WTC11 (cell line): Measurements from ENCODE around the gene KLK15. TPM values are rescaled to one million over a fixed set of nuclear protein-coding genes. Genes with fewer than 3 reads are reported as not detected.

Source experiments
- ATAC-seq: fragments of 200-7000 bp; cut with Tn5 transposase; 2 replicates; pipeline ENCODE4 v1.10.0; 2021; ENCODE audit warnings: mild to moderate bottlenecking, moderate library complexity
- CTCF ChIA-PET: fragments of 300-600 bp; sonication (Branson Sonifier 250); formaldehyde crosslinking; loops from one replicate; lab custom pipeline; 2021; ENCODE audit warnings: antibody characterized with exemption; lab: Charles Lee
- POLR2A ChIA-PET: fragments of 350-600 bp; sonication (Branson Sonifier 250); formaldehyde crosslinking; loops from one replicate; lab custom pipeline; 2021; ENCODE audit warnings: antibody characterized with exemption; lab: Charles Lee
- DNase-seq: peaks from one replicate; pipeline ENCODE4 v3.0.0; 2021; ENCODE audit warnings: low spot score
- H3K27ac Mint-ChIP-seq: 2 replicates; pipeline ENCODE4 v1.8.0; 2021; ENCODE audit warnings: mixed read lengths
- H3K27me3 Mint-ChIP-seq: 2 replicates; pipeline ENCODE4 v1.8.0; 2021; ENCODE audit warnings: low read depth, mild to moderate bottlenecking, moderate library complexity, mixed read lengths
- H3K36me3 Mint-ChIP-seq: 2 replicates; pipeline ENCODE4 v1.8.0; 2021; ENCODE audit warnings: mixed read lengths
- H3K4me1 Mint-ChIP-seq: 2 replicates; pipeline ENCODE4 v1.8.0; 2022; ENCODE audit warnings: mixed read lengths
- H3K4me3 Mint-ChIP-seq: 2 replicates; pipeline ENCODE4 v1.8.0; 2021; ENCODE audit warnings: mild to moderate bottlenecking, moderate library complexity, mixed read lengths
- H3K9me3 Mint-ChIP-seq: 2 replicates; pipeline ENCODE4 v1.8.0; 2021; ENCODE audit warnings: mixed read lengths
- AFF4 ChIP-seq: sonication (generic); formaldehyde crosslinking; IDR thresholded peaks from 2 replicates; pipeline ENCODE4 v1.8.1; 2023; ENCODE audit warnings: mild to moderate bottlenecking, missing genetic modification reagents, borderline replicate concordance
- AR ChIP-seq: fragments of 250-450 bp; sonication (Bioruptor Pico); IDR thresholded peaks from 2 replicates; pipeline ENCODE4 v1.9.0; 2021; ENCODE audit warnings: mild to moderate bottlenecking
- ATF6 ChIP-seq: sonication (generic); formaldehyde crosslinking; IDR thresholded peaks from 2 replicates; pipeline ENCODE4 v1.8.1; 2023; ENCODE audit warnings: mild to moderate bottlenecking, missing genetic modification reagents
- CDX4 ChIP-seq: fragments of 250-450 bp; sonication (Bioruptor Pico); IDR thresholded peaks from 2 replicates; pipeline ENCODE4 v1.9.0; 2021; ENCODE audit warnings: moderate library complexity, mild to moderate bottlenecking, inconsistent platforms, borderline replicate concordance
- ELF4 ChIP-seq: sonication (generic); formaldehyde crosslinking; IDR thresholded peaks from 2 replicates; pipeline ENCODE4 v1.8.1; 2022; ENCODE audit warnings: low read depth, mild to moderate bottlenecking, moderate library complexity, missing genetic modification reagents
- GRHL2 ChIP-seq: fragments of 250-450 bp; sonication (Bioruptor Pico); IDR thresholded peaks from 2 replicates; pipeline ENCODE4 v1.8.0; 2022; ENCODE audit warnings: mild to moderate bottlenecking, moderate library complexity; ENCODE audit not compliant: insufficient replicate concordance, severe bottlenecking
- HMGXB4 ChIP-seq: sonication (generic); formaldehyde crosslinking; IDR thresholded peaks from 2 replicates; pipeline ENCODE4 v1.8.1; 2023; ENCODE audit warnings: mild to moderate bottlenecking, moderate library complexity, missing genetic modification reagents
- IRF2 ChIP-seq: sonication (generic); formaldehyde crosslinking; IDR thresholded peaks from 2 replicates; pipeline ENCODE4 v1.8.0; 2022; ENCODE audit warnings: low read depth, missing genetic modification reagents, borderline replicate concordance
- JUN ChIP-seq: sonication (generic); formaldehyde crosslinking; IDR thresholded peaks from 2 replicates; pipeline ENCODE4 v1.8.0; 2023; ENCODE audit warnings: mild to moderate bottlenecking, missing genetic modification reagents
- KAT7 ChIP-seq: sonication (generic); formaldehyde crosslinking; IDR thresholded peaks from 2 replicates; pipeline ENCODE4 v1.8.1; 2023; ENCODE audit warnings: missing genetic modification reagents, mild to moderate bottlenecking, borderline replicate concordance
- NR1H2 ChIP-seq: sonication (generic); formaldehyde crosslinking; IDR thresholded peaks from 2 replicates; pipeline ENCODE4 v1.9.0; 2021; ENCODE audit warnings: mild to moderate bottlenecking, moderate library complexity, missing genetic modification reagents
- PRDM15 ChIP-seq: sonication (generic); formaldehyde crosslinking; IDR thresholded peaks from 2 replicates; pipeline ENCODE4 v1.8.0; 2022; ENCODE audit warnings: missing genetic modification reagents
- PRRX2 ChIP-seq: fragments of 250-450 bp; sonication (Bioruptor Pico); IDR thresholded peaks from 2 replicates; pipeline ENCODE4 v1.8.0; 2021; ENCODE audit warnings: mild to moderate bottlenecking
- SMAD4 ChIP-seq: sonication (generic); formaldehyde crosslinking; IDR thresholded peaks from 2 replicates; pipeline ENCODE4 v1.8.0; 2022; ENCODE audit warnings: mild to moderate bottlenecking, missing genetic modification reagents
- SP1 ChIP-seq: sonication (generic); formaldehyde crosslinking; conservative IDR thresholded peaks from 2 replicates; pipeline ENCODE4 v1.8.1; 2022; ENCODE audit warnings: missing genetic modification reagents
- TEAD1 ChIP-seq: sonication (generic); formaldehyde crosslinking; IDR thresholded peaks from 2 replicates; pipeline ENCODE4 v1.8.0; 2022; ENCODE audit warnings: mild to moderate bottlenecking, missing genetic modification reagents
- ZNF121 ChIP-seq: sonication (generic); formaldehyde crosslinking; IDR thresholded peaks from 2 replicates; pipeline ENCODE4 v1.8.0; 2023; ENCODE audit warnings: missing genetic modification reagents
- ZNF138 ChIP-seq: sonication (generic); formaldehyde crosslinking; conservative IDR thresholded peaks from 2 replicates; pipeline ENCODE4 v1.8.1; 2022; ENCODE audit warnings: mild to moderate bottlenecking, moderate library complexity, missing genetic modification reagents
- ZNF232 ChIP-seq: sonication (generic); formaldehyde crosslinking; IDR thresholded peaks from 2 replicates; pipeline ENCODE4 v1.8.0; 2022; ENCODE audit warnings: mild to moderate bottlenecking, missing genetic modification reagents
- ZNF416 ChIP-seq: fragments of 250-450 bp; sonication (Bioruptor Pico); IDR thresholded peaks from 2 replicates; pipeline ENCODE4 v1.9.0; 2021; ENCODE audit warnings: mild to moderate bottlenecking, inconsistent platforms
- total RNA-seq: library from RNA; stranded (reverse); gene quantifications from 3 replicates; pipeline ENCODE4 v1.2.3, GENCODE V29; 2021

Gene KLK15
- total RNA-seq, 1 experiment from 2014 or later: not detected

GRCh38 chr19:50833802-50834167 is 411 bp upstream of the KLK15 start (continued):
- TF ChIP-seq TEAD1 (CRISPR knock-in tag): no peak

- CTCF ChIA-PET: no interaction called here
- no peak overlapping the region for H3K27ac Mint-ChIP-seq
- ATAC-seq: no peak
- H3K4me1 Mint-ChIP-seq: peaks cover 17% of the 10 kb centered on the region
- peaks cover 59% of the 10 kb centered on the region for H3K27me3 Mint-ChIP-seq
- H3K36me3 Mint-ChIP-seq: no peaks in the 10 kb centered on the region
- H3K9me3 Mint-ChIP-seq: no peaks in the 10 kb centered on the region
- POLR2A ChIA-PET: no interaction called here
- DNase-seq: no peak
- no peak for TF ChIP-seq AR (CRISPR knock-in tag)
- TF ChIP-seq JUN (CRISPR knock-in tag): no peak
- no peak for TF ChIP-seq ZNF121
- TF ChIP-seq SP1 (CRISPR knock-in tag): no peak
- no peak for TF ChIP-seq CDX4
- no peak for TF ChIP-seq ATF6 (CRISPR knock-in tag)
- no peak for TF ChIP-seq GRHL2 (CRISPR knock-in tag)
- no peak for TF ChIP-seq KAT7 (CRISPR knock-in tag)
- no peak for TF ChIP-seq ZNF138
- no peak for TF ChIP-seq ZNF416 (CRISPR knock-in tag)
- no peak for TF ChIP-seq ZNF232 (CRISPR knock-in tag)
- TF ChIP-seq SMAD4: no peak
- TF ChIP-seq NR1H2: no peak
- TF ChIP-seq, all 79 proteins: peak for 0
- H3K4me3 Mint-ChIP-seq: no peak overlapping the region
These were observed 708 bp downstream of the KLK15 start for GRCh38 chr19:50832666-50833065.

GRCh38 chr19:50831026-50831396 is 2.4 kb downstream of the KLK15 start:
- Mint-ChIP-seq H3K27me3 (peaks cover 56% of the 10 kb centered on the region), H3K27ac (no peak overlapping the region), H3K4me1 (peaks cover 3% of the 10 kb centered on the region; the same call in 1 of the 2 replicates), H3K4me3 (no peak overlapping the region), H3K9me3 (no peaks in the 10 kb centered on the region), H3K36me3 (no peaks in the 10 kb centered on the region)
- ChIA-PET CTCF (no interaction called here), POLR2A (no interaction called here)
- DNase-seq (no peak), ATAC-seq (no peak)
- TF ChIP-seq PRRX2 (CRISPR knock-in tag) (no peak), PRDM15 (CRISPR knock-in tag) (no peak), ELF4 (CRISPR knock-in tag) (no peak), IRF2 (CRISPR knock-in tag) (no peak), HMGXB4 (CRISPR knock-in tag) (no peak), SP1 (CRISPR knock-in tag) (no peak), AFF4 (CRISPR knock-in tag) (no peak)
